Skin of body (tissue), 2 donors: ENCODE data around the gene P3H3. TPM values are rescaled to one million over a fixed set of nuclear protein-coding genes. Genes with fewer than 3 reads are reported as not detected.
"Not testable (repeated sequence)": the region's sequence is repeated elsewhere in the genome, so short reads cannot be mapped to it uniquely, and the experiment has no call there.

ENCODE experiments used
- DNase-seq: peaks from one replicate; lab custom pipeline; 2025; lab: John Stamatoyannopoulos, UW
- total RNA-seq: library from RNA; depleted of rRNA; stranded (reverse); fragments of >200 nt; gene quantifications from one replicate; pipeline ENCODE4 v1.2.3, GENCODE V29; 2014

P3H3 gene
- total RNA-seq, 1 donor from 2014 or later, result 28.4 TPM

DNA sequence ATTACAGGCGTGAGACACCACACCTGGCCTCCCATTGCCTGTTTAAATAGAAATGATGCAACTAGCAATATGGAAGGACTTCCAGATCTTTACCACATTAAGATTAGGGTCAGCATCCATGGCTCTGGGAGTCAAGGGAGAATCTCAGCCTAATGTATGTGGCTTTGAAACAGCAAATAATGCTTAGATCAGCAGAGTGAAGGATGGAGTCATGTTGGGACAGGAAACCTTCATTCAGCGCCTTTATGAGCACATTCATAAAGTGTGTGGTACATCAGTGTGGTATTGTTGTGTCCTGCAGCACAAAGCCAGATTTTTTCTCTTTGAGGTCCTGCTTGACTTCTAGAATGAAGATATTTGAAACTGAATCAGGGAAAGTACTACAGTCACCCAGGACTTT is 60.2 kb downstream of the P3H3 start:
- DNase-seq, result no peak

DNA sequence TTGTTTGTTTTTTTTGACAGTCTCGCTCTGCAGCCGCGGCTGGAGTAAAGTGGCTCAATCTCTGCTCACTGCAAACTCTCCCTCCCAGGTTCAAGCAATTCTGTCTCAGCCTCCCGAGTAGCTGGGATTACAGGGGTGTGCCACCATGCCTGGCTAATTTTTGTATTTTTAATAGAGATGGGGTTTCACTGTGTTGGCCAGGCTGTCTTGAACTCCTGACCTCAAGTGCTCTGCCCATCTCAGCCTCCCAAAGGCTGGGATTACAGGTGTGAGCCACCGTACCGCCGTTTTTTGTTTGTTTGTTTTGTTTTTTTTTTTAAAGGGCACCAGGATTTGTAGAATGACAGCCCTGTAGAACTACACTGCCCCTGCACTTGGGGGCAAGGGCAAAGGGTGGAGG is 60.6 kb downstream of the P3H3 start:
- DNase-seq, result not testable (repeated sequence)

Other genes starting within 250 kb of the P3H3 start
- 161 TPM for gene CHD4, start 221.0 kb upstream of the P3H3 start, total RNA-seq
- gene LPAR5, start 192.4 kb upstream of the P3H3 start, total RNA-seq, result 1.7 TPM
- gene ACRBP, start 181.0 kb upstream of the P3H3 start, total RNA-seq, result 0.99 TPM
- 45.6 TPM for gene ING4, start 165.3 kb upstream of the P3H3 start, total RNA-seq
- 17.4 TPM for gene ZNF384, start 139.0 kb upstream of the P3H3 start, total RNA-seq
- gene PIANP, start 127.6 kb upstream of the P3H3 start, total RNA-seq, result 0.10 TPM
- gene COPS7A, start 104.4 kb upstream of the P3H3 start, total RNA-seq, result 24.4 TPM
- 76.3 TPM for gene MLF2, start 75.3 kb upstream of the P3H3 start, total RNA-seq
- 49.1 TPM for gene PTMS, start 62.0 kb upstream of the P3H3 start, total RNA-seq
- gene LAG3, start 55.9 kb upstream of the P3H3 start, total RNA-seq, result 0.49 TPM
- gene CD4, start 38.9 kb upstream of the P3H3 start, total RNA-seq, result 9.7 TPM
- gene GPR162, start 6.6 kb upstream of the P3H3 start, total RNA-seq, result 4.9 TPM
- 2.2 TPM for gene GNB3, start 12.5 kb downstream of the P3H3 start, total RNA-seq
- 8.1 TPM for gene CDCA3, start 22.9 kb downstream of the P3H3 start, total RNA-seq
- gene USP5, start 23.7 kb downstream of the P3H3 start, total RNA-seq, result 35.7 TPM
- 316 TPM for gene TPI1, start 39.1 kb downstream of the P3H3 start, total RNA-seq
- gene SPSB2, start 44.9 kb downstream of the P3H3 start, total RNA-seq, result 3.1 TPM
- 4.3 TPM for gene LRRC23, start 76.4 kb downstream of the P3H3 start, total RNA-seq
- gene ENO2, start 86.2 kb downstream of the P3H3 start, total RNA-seq, result 9.0 TPM
- 39.4 TPM for gene ATN1, start 99.6 kb downstream of the P3H3 start, total RNA-seq
- not detected for gene RNU7-1, start 115.4 kb downstream of the P3H3 start, total RNA-seq
- 130 TPM for gene C12orf57, start 115.6 kb downstream of the P3H3 start, total RNA-seq
- gene PTPN6, start 122.9 kb downstream of the P3H3 start, total RNA-seq, result 12.6 TPM
- 113 TPM for gene PHB2, start 142.3 kb downstream of the P3H3 start, total RNA-seq
- 22.0 TPM for gene EMG1, start 142.5 kb downstream of the P3H3 start, total RNA-seq
- 24.9 TPM for gene LPCAT3, start 190.1 kb downstream of the P3H3 start, total RNA-seq
- 99.0 TPM for gene C1S, start 232.3 kb downstream of the P3H3 start, total RNA-seq